Gastroesophageal sphincter (tissue), 3 donors: ENCODE measurements around the gene TTC21B.

Experiments
- POLR2A ChIP-seq, 2 donors: fragments of 450-650 bp; IDR thresholded peaks; one replicate each; pipeline ENCODE4 v1.6.1; 2017; ENCODE audit warnings: antibody characterized with exemption in 2 of 2, mild to moderate bottlenecking in 2 of 2, moderate library complexity in 1 of 2
- TF ChIP-seq, protein P1 (sequence below), 4 experiments: fragments of 200-600 bp in 2 of 4; fragments of 450-650 bp in 2 of 4; sonication (generic) in 1 of 4; IDR thresholded peaks; one replicate each; pipeline ENCODE4 v1.5.1; 2017 to 2019; ENCODE audit warnings: antibody characterized with exemption in 4 of 4, mild to moderate bottlenecking in 2 of 4, moderate library complexity in 2 of 4

DNA sequence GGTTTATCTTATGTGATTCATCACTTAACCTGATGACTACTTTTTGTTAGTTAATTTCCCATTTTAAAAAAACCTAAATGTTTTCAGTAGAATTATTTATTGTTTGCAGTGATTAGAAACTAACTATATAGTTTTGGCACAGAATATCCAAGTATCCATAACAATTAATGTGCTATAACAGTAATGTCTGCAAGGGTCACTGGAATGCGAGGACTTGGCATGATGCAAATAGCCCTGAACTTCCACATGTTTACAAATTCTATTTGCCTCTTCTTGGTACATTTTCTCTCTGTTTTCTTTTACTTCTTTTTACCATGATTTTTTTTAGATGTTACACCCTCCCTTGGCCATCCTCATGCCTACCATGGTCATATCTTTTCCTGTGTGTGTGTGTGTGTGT lies 110.2 kb downstream of the TTC21B start:
- TF ChIP-seq POLR2A (IDR thresholded peaks at IDR 0.05), result no peak
- TF ChIP-seq, protein P1, sequence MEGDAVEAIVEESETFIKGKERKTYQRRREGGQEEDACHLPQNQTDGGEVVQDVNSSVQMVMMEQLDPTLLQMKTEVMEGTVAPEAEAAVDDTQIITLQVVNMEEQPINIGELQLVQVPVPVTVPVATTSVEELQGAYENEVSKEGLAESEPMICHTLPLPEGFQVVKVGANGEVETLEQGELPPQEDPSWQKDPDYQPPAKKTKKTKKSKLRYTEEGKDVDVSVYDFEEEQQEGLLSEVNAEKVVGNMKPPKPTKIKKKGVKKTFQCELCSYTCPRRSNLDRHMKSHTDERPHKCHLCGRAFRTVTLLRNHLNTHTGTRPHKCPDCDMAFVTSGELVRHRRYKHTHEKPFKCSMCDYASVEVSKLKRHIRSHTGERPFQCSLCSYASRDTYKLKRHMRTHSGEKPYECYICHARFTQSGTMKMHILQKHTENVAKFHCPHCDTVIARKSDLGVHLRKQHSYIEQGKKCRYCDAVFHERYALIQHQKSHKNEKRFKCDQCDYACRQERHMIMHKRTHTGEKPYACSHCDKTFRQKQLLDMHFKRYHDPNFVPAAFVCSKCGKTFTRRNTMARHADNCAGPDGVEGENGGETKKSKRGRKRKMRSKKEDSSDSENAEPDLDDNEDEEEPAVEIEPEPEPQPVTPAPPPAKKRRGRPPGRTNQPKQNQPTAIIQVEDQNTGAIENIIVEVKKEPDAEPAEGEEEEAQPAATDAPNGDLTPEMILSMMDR (IDR thresholded peaks at IDR 0.05), result no peak
